HG03108 (cell line): ENCODE measurements around the gene FZD10.

Experiments used
- ATAC-seq: cut with Tn5 transposase; IDR thresholded peaks from one replicate; pipeline ENCODE4 v1.9.1; 2021; ENCODE audit warnings: moderate library complexity; ENCODE audit not compliant: unreplicated experiment

FZD10 gene

GRCh38 chr12:130162267-130162666 lies at the start of gene FZD10:
TSS of gene FZD10 (plus strand) at chr12:130162464. CDS start at chr12:130162943, 479 bp downstream.
- ATAC-seq: no peak

GRCh38 chr12:130114952-130115351 lies 47.3 kb upstream of the FZD10 start:
- ATAC-seq: no peak

- ATAC-seq: no peak
Observed at GRCh38 chr12:130115646-130116045, 46.6 kb upstream of the FZD10 start.

- ATAC-seq: no peak
Observed at GRCh38 chr12:130116791-130117190, 45.5 kb upstream of the FZD10 start.

- no peak for ATAC-seq
Observed at GRCh38 chr12:130117233-130117632, 45.0 kb upstream of the FZD10 start.

- no peak for ATAC-seq
Observed at GRCh38 chr12:130117701-130118100, 44.6 kb upstream of the FZD10 start.

- ATAC-seq: no peak
Observed at GRCh38 chr12:130118181-130118580, 44.1 kb upstream of the FZD10 start.

GRCh38 chr12:130119241-130119861 lies 42.9 kb upstream of the FZD10 start:
- no peak for ATAC-seq

- no peak for ATAC-seq
Observed at GRCh38 chr12:130120012-130120805, 42.1 kb upstream of the FZD10 start.

- no peak for ATAC-seq
Observed at GRCh38 chr12:130121226-130122000, 40.9 kb upstream of the FZD10 start.

- ATAC-seq: no peak
Observed at GRCh38 chr12:130122356-130122755, 39.9 kb upstream of the FZD10 start.

- no peak for ATAC-seq
Observed at GRCh38 chr12:130124106-130124505, 38.2 kb upstream of the FZD10 start.

GRCh38 chr12:130124605-130125244 lies 37.5 kb upstream of the FZD10 start:
- no peak for ATAC-seq

GRCh38 chr12:130126023-130126432 lies 36.2 kb upstream of the FZD10 start:
- no peak for ATAC-seq

- ATAC-seq: no peak
Observed at GRCh38 chr12:130127532-130127911, 34.7 kb upstream of the FZD10 start.

GRCh38 chr12:130127912-130128789 lies 34.1 kb upstream of the FZD10 start:
- ATAC-seq: no peak

GRCh38 chr12:130128790-130129735 lies 33.2 kb upstream of the FZD10 start:
- ATAC-seq: no peak

- no peak for ATAC-seq
Observed at GRCh38 chr12:130130346-130130745, 31.9 kb upstream of the FZD10 start.

- no peak for ATAC-seq
Observed at GRCh38 chr12:130131025-130131424, 31.2 kb upstream of the FZD10 start.
